ENCODE measurements around the gene GGCX. TPM values are rescaled to one million over a fixed set of nuclear protein-coding genes. Genes with fewer than 3 reads are reported as not detected.

GGCX gene
- total and polyA plus RNA-seq, 2 of the 13 experiments (the other 11 are each of a cell fraction or from before 2014, with no cell fraction given): 72.5 to 103 TPM

- no peak for TF ChIP-seq KAT2B (IDR thresholded peaks at IDR 0.05; ENCODE audit: borderline replicate concordance, low read depth, low read length)
- TF ChIP-seq TOE1 (CRISPR knock-in tag; IDR thresholded peaks at IDR 0.05): no peak
- TF ChIP-seq ZNF619 (CRISPR knock-in tag; IDR thresholded peaks at IDR 0.05): no peak
- no peak for TF ChIP-seq AGO2 (optimal IDR thresholded peaks at IDR 0.05; ENCODE audit: low read depth, low read length)
- TF ChIP-seq NBN (conservative IDR thresholded peaks at IDR 0.05): no peak
- no peak for TF ChIP-seq KDM4B (CRISPR knock-in tag; IDR thresholded peaks at IDR 0.05)
- no peak for TF ChIP-seq IKZF1 (IDR thresholded peaks at IDR 0.05)
- TF ChIP-seq ZFYVE20 (CRISPR knock-in tag; IDR thresholded peaks at IDR 0.05; ENCODE audit: borderline replicate concordance, low read depth): no peak
- TF ChIP-seq MTERF4 (CRISPR knock-in tag; IDR thresholded peaks at IDR 0.05): 0 out of 2 replicates have a peak, but pooled peaks have one; percentile 74
- no peak for TF ChIP-seq CERS6 (CRISPR knock-in tag; IDR thresholded peaks at IDR 0.05)
- TF ChIP-seq ARNT2 (CRISPR knock-in tag; IDR thresholded peaks at IDR 0.05; ENCODE audit: low read depth): no peak
- TF ChIP-seq MYNN (CRISPR knock-in tag; IDR thresholded peaks at IDR 0.05; ENCODE audit: low read depth): no peak
- TF ChIP-seq NFIC (IDR thresholded peaks at IDR 0.05; ENCODE audit: low read length): no peak
- no peak for TF ChIP-seq ARNT (IDR thresholded peaks at IDR 0.05)
- no peak for TF ChIP-seq TRIM22 (IDR thresholded peaks at IDR 0.05)
- no peak for TF ChIP-seq DZIP1 (CRISPR knock-in tag; IDR thresholded peaks at IDR 0.05)
- TF ChIP-seq ZNF232 (CRISPR knock-in tag; IDR thresholded peaks at IDR 0.05; ENCODE audit: borderline replicate concordance): no peak
- no peak for TF ChIP-seq ZNF672 (CRISPR knock-in tag; IDR thresholded peaks at IDR 0.05)
- no peak for TF ChIP-seq ZNF44 (CRISPR knock-in tag; IDR thresholded peaks at IDR 0.05)
- no peak for TF ChIP-seq SRSF4 (IDR thresholded peaks at IDR 0.05; ENCODE audit: low read depth, low read length, poor library complexity, severe bottlenecking)
- no peak for TF ChIP-seq ZBTB7B (CRISPR knock-in tag; IDR thresholded peaks at IDR 0.05)
- TF ChIP-seq POLR2AphosphoS5 (IDR thresholded peaks at IDR 0.05; ENCODE audit: low read depth, low read length): 0 out of 2 replicates have a peak, but pooled peaks have one; percentile 15
- no peak for TF ChIP-seq ZNF264 (CRISPR knock-in tag; IDR thresholded peaks at IDR 0.05)
- TF ChIP-seq KAT8 (CRISPR knock-in tag; IDR thresholded peaks at IDR 0.05): no peak
- no peak for TF ChIP-seq MZF1 (CRISPR knock-in tag; IDR thresholded peaks at IDR 0.05; ENCODE audit: borderline replicate concordance)
- TF ChIP-seq ZNF274 (CRISPR knock-in tag; IDR thresholded peaks at IDR 0.05): no peak
- no peak for TF ChIP-seq ZNF556 (CRISPR knock-in tag; IDR thresholded peaks at IDR 0.05; ENCODE audit: borderline replicate concordance)
- no peak for TF ChIP-seq NFRKB (IDR thresholded peaks at IDR 0.05)
These were observed 39.9 kb upstream of the GGCX start (continued) for GRCh38 chr2:85600951-85601770.

Measured in HepG2 (cell line).